ENCODE measurements around the gene ESRRG.

ESRRG gene

DNA sequence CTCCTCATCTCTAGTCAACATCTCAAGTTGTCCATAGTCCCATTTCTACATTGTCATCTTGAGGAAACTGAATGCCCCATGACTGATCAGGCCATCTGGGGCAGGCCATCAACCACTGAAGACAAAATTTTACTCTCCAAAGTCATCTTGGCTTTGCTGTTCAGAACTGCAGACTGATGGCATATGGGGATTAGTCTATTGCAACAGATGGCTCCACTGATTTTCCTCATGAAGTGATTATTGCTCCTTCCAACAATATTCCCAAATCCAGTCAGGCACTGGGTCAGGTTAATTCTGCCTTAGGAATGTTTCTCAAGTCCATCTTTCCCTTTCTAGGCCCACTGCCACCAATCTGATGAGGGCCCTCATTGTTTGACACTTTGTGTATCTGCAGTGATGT lies 101.7 kb downstream of the ESRRG start:
- TF ChIP-seq, protein P1, sequence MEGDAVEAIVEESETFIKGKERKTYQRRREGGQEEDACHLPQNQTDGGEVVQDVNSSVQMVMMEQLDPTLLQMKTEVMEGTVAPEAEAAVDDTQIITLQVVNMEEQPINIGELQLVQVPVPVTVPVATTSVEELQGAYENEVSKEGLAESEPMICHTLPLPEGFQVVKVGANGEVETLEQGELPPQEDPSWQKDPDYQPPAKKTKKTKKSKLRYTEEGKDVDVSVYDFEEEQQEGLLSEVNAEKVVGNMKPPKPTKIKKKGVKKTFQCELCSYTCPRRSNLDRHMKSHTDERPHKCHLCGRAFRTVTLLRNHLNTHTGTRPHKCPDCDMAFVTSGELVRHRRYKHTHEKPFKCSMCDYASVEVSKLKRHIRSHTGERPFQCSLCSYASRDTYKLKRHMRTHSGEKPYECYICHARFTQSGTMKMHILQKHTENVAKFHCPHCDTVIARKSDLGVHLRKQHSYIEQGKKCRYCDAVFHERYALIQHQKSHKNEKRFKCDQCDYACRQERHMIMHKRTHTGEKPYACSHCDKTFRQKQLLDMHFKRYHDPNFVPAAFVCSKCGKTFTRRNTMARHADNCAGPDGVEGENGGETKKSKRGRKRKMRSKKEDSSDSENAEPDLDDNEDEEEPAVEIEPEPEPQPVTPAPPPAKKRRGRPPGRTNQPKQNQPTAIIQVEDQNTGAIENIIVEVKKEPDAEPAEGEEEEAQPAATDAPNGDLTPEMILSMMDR (IDR thresholded peaks at IDR 0.05; ENCODE audit: insufficient read depth, low read depth, low read length, missing control alignments) = no peak
- DNase-seq (ENCODE audit: low read depth) = no peak
- no peak overlapping the region for H3K4me3 ChIP-seq (ENCODE audit: low read length)

DNA sequence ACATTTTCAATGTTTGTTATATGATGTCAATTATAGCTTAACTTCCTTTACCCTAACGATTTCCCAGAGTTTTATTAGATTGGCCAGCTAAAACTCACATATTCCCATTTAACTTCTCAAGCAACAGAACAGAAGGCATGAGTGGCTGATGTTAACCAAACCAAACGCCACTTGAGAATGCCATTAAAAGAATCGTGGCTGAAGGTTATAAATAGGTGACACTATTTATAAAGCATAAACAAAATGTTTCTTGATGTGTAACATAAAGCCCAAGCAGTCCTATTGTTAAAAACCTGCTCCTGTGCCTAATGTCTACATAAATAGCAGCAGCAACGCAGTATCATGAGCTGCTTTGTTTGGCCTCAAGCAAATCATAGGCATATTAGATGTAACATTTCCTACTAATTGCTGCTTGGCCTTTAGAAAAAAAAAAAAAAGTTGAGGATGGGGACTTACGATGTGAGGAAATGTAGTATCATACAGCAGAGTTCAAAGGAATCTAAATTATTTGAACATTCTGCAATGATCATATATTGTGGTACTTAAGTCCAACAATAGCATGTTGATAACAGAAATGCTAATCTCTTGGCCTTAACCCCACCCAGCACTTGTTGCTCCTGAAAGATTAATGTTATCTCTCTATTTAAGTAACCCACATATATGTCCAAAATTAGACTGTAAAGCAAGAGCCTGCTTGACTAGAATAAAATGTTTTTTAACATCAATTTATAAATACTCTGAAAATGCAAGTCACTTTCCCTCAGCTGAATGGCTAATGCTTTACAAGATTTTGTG lies 106.0 kb downstream of the ESRRG start:
- TF ChIP-seq, protein P1 (IDR thresholded peaks at IDR 0.05; ENCODE audit: insufficient read depth, low read depth, low read length, missing control alignments) = no peak
- no peak overlapping the region for H3K4me3 ChIP-seq (ENCODE audit: low read length)
- no peak for DNase-seq (ENCODE audit: low read depth)

DNA sequence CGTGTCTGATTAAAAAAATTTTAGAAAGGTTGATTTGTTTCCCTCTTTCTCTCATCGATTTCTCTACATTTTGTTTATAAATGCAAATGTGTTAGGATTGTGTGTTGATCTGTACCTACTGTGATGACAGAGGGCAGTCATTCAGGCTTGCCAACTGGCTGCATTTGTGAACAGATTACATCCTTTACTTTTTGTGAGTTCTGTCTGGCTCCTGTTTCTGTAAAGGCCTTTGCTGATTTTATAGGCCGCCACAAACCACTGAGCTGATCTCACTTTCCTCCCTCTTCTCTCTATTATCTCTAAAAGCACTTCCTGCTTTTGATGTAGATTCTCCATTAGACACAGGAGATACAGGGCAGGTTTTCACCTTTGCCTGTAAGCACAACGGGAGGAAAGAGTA lies 106.8 kb downstream of the ESRRG start:
- TF ChIP-seq, protein P1 (IDR thresholded peaks at IDR 0.05; ENCODE audit: insufficient read depth, low read depth, low read length, missing control alignments) = no peak

DNA sequence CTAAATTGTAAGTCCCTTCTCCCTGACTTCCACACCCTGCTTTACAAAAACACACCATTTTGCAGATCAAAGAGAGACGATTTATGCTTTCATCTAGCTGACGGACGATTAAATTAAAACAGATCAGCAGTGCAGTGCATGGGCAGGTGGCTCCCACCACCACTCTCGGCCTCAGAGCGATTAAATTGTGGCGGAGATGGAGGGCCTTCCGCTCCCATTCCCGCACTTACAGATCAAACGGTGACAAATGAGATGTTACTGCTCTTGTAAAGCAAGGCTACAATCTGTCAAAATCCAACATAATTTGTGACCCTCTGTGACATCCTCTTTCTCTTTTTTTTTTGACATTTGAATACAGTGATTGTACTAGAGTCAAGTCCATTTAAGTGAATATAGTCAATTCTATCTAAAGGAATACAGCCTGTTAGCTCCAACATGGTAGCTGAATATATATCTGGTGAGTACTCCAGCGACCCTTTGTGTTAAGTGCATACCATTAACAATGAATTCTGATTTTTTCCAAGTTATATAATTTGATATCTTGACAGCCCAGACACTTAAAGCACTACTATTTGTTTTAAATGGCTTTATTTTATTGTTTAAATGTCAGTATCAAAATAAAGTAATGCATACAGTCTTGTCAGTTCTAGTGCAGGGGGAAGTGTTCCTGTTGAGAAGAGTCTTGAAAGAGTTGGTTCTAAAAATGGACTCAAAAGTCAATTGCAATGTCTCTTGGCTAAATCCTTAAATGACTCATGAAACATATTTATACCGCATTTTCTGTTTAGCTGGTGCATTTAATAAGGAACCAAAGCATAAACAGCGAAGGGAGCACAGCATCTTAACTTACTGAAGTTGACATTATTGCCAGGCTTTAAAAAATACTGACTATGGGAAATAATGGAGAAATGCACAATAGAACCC lies 109.0 kb downstream of the ESRRG start:
- TF ChIP-seq, protein P1 (IDR thresholded peaks at IDR 0.05; ENCODE audit: insufficient read depth, low read depth, low read length, missing control alignments) = no peak
- no peak for DNase-seq (ENCODE audit: low read depth)
- H3K4me3 ChIP-seq (ENCODE audit: low read length) = no peak overlapping the region

More for the DNA sequence above, 106.8 kb downstream of the ESRRG start:
- no peak overlapping the region for H3K4me3 ChIP-seq (ENCODE audit: low read length)
- DNase-seq (ENCODE audit: low read depth) = no peak

DNA sequence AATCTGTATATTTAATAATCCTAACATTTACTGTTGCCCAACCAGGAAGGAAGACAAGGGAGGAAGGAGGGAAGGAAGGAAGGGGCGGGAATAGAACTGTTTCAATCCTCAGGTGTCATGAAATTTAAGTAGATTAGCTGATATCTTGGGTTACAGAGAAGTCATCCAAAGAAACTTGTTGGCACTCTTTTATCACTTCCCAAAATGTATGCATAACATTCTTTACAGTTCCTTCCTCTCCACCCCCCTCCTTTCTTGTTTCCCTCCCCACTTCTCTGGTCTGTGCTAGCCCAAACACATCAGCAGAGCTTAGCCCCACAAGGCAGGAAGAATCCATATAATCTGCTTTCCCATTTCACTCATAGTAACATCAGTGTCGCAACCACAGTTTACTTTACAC lies 110.9 kb downstream of the ESRRG start:
- no peak overlapping the region for H3K4me3 ChIP-seq (ENCODE audit: low read length)
- no peak for DNase-seq (ENCODE audit: low read depth)
- TF ChIP-seq, protein P1 (IDR thresholded peaks at IDR 0.05; ENCODE audit: insufficient read depth, low read depth, low read length, missing control alignments) = no peak

DNA sequence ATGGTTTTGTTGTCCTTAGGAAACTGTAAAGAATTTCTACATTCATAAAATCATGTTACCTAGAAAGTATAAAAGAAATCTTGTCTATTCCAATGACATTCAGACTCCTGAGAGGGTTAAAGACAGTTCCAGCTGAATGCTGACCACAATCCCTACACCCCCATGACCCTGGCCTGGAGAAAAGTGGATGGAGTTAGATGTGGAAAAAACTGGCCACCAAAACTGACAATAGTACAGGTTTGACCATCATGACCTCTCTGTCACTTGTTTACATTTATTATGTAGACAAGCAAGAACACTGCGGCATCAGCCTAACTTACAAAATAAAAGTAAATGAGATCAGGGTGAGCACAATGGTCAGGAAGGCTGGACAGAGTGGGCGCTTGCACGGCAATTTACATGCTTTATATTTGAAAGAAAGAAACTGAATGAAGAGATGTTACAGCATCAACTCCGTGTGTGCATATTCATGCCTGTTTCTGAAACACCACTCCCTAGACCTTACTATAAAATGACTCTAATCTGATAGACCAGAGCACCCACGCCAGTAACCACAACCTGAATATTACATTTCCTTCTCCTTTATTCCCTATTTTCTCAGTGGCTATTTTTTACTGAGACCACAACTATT lies 116.0 kb downstream of the ESRRG start:
- TF ChIP-seq, protein P1 (IDR thresholded peaks at IDR 0.05; ENCODE audit: insufficient read depth, low read depth, low read length, missing control alignments) = no peak
- H3K4me3 ChIP-seq (ENCODE audit: low read length) = no peak overlapping the region
- no peak for DNase-seq (ENCODE audit: low read depth)

All from epithelial cell of esophagus (primary cell).